GM19240 (cell line): ENCODE data around the gene ZNF234.
"Not testable (repeated sequence)": the region's sequence is repeated elsewhere in the genome, so short reads cannot be mapped to it uniquely, and the experiment has no call there.

Source experiments
- DNase-seq: peaks from one replicate; pipeline ENCODE4 v3.0.0; 2011; ENCODE audit warnings: low spot score; ENCODE audit not compliant: insufficient read length

The ZNF234 gene

DNA sequence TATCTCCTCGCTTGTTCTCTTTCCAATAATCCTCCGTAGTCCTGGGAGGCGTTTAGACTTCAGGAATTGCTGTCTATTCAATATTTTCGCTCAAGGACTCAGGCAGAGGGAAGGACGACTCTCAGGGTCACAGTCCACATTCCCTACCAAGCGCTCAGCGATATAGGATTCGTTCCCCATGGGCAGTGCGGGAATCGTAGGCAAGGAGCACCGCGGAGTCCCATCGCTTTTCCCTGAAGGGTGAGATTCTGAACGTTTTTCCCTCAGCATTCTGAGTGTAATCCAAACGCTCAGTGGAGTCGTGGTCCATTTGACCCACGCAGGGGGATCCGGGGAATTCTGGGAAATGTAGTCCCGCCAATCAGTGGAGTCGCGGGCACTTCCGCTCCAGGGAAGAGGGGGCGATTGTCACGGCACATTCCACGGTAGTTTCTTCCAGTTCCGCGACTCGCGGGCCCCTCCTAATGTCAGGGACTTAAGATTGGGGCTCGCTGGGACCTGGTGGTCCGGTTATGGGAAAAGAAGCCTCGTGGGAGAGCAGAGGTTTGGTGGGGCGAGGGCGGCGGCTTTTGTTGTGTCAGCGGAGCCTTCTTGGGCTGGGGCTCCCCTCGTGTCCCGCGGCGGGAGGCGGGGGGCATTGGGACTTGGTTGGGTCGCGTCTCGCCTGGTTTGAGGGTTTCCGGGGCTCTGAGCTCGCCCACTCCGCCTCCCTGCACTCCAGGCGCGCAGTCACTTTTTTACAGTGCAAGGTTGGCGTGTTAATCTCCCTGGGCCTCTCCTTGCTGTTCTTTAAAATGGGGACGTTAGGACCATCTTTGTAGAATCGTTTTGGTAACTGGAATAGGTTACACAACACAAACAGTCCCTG, at the start of gene ZNF234:
ZNF234 (plus strand) TSS at position 364 of the 868 bp plus-strand sequence. CDS start 3,079 bp downstream, outside the sequence.
- DNase-seq, result peak; percentile 55

DNA sequence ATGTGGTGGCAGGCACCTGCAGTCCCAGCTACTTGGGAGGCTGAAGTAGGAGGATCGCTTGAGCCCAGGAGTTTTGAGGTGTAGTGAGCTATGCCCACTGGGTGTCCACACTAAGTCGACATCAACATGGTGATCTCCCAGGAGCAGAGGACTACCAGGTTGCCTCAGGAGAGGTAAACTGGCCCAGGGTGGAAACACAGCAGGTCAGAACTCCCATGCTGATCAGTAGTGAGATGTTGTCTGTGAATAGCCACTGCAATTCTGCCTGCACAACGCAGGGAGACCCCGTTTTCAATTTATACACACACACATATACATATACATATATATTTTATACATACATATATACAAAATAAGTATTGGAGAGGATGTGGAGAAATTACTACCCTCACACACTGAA, 49.2 kb upstream of the ZNF234 start:
- DNase-seq, result no peak

DNA sequence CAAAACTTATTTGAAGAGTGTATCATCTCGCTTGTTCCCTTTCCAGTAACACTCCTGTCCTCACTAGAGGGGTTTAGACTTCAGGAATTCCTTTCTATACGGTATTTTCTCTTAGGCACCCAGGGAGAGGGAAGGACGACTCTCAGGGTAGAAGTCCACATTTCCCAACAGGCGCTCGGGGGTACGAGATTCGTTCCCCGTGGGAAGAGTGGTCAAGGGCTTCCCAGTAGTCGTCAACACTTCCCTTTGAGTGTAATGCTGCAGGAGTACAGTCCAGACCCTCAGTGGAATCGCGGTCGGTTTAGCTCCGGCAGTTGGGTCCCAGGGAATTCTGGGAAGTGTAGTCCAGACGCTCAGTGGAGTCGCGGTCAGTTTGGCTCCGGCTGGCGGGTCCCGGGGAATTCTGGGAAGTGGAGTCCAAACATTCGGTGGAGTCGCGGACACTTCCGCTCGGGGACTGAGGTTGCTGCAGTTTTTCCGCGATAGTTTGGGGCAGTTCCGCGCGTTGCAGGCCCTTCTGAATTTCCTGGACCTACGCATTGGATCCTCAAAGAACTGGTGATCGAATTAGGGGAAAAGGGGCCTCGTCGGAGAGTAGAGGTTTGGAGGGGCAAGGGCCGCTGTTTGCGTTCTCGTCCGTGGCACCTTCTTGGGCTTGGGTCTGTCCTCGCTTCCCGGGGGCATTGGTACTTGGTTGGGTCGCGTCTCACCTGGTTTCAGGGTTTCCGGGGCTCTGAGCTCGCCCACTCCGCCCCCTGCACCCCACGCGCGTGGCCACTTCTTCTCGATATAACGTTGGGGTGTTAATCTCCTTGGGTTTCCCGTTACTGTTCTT, 47.2 kb upstream of the ZNF234 start, which contains the start of gene ZNF224:
ZNF224 (plus strand) TSS at position 431 of the 835 bp plus-strand sequence. CDS start 3,513 bp downstream, outside the sequence.
- DNase-seq, result peak; percentile 83

DNA sequence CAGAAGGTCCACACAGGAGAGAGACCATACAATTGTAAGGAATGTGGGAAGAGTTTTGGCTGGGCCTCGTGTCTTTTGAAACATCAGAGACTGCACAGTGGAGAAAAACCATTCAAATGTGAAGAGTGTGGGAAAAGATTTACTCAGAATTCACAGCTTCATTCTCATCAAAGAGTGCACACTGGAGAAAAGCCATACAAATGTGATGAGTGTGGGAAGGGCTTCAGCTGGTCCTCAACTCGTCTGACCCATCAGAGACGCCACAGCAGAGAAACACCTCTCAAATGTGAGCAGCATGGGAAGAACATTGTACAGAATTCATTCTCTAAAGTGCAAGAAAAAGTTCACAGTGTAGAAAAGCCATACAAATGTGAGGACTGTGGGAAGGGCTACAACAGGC, 33.6 kb upstream of the ZNF234 start:
- no peak for DNase-seq

GRCh38 chr19:44109458-44109857, 31.9 kb upstream of the ZNF234 start:
- no peak for DNase-seq

- no peak for DNase-seq
These were observed 29.4 kb upstream of the ZNF234 start for GRCh38 chr19:44111910-44112463.

DNA sequence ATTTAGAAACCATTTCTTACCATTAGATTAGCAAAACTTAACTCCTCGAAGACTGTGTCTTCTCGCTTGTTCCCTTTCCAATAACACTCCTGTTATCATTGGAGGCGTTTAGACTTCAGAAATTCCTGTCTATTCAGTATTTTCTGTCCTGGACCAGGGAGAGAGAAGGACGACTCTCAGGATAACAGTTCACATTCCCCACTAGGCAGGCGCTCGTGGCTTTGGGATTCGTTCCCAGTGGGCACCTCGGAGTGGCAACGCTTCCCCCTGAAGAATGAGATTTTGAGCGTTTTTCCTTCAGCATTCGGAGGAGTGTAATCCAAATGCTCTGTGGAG, 28.6 kb upstream of the ZNF234 start:
- no peak for DNase-seq

GRCh38 chr19:44113138-44113783, 28.1 kb upstream of the ZNF234 start, which contains the start of gene ZNF225:
Gene ZNF225 (plus strand): TSS chr19:44113399. CDS start chr19:44115828, 2,429 bp downstream.
- DNase-seq, result peak; percentile 81

DNA sequence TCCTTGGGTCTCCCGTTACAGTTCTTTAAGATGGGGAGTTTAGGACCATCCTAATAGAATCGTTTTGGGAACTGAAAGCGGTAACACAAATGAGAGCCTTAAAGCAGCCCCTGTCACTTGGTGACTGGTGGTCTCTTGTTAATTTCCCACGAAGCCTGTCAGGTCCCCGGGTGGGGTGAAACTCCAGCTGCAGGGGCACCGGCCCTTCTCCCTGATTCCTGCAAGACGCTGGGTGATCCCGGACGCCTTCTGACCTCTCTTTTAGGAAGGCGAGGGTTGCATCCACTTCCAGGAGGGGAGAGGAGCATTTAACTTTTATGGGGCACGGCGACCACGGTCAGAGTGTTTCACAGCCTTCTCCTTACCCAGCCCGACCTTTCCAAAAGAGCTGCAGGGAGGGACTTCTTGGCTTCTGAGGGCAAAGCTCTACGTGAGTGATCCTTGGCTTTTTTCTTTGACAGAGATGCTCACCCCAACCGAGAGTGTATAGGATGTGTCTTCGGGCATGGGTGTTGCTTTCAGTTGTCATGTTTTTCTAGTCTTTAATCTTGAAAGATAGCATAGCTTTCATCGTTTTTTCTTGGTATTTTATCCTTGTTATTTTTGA, 27.5 kb upstream of the ZNF234 start:
- DNase-seq, result no peak

DNA sequence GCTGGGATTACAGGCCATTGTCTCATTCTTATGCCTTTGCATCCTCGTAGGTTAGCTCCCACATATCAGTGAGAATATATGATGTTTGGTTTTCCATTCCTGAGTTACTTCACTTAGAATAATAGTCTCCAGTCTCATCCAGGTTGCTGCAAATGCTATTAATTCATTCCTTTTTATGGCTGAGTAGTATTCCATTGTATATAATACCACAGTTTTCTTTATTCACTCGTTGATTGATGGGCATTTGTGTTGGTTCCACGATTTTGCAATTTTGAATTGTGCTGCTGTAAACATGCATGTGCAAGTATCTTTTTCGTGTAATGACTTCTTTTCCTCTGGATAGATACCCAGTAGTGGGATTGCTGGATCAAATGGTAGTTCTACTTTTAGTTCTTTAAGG, 20.2 kb upstream of the ZNF234 start:
- DNase-seq, result not testable (repeated sequence)

DNA sequence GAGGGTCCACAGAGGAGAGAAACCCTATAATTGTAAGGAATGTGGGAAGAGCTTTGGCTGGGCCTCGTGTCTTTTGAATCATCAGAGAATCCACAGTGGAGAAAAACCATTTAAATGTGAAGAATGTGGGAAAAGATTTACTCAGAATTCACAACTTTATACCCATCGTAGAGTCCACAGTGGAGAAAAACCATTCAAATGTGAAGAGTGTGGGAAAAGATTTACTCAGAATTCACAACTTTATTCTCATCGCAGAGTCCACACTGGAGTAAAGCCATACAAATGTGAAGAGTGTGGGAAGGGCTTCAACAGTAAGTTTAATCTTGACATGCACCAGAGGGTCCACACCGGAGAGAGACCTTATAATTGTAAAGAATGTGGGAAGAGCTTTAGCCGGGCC, 9.4 kb upstream of the ZNF234 start:
- DNase-seq, result no peak

- no peak for DNase-seq
These were observed 692 bp downstream of the ZNF234 start for GRCh38 chr19:44142059-44142433.

GRCh38 chr19:44149776-44150175, 8.4 kb downstream of the ZNF234 start:
- DNase-seq, result no peak

DNA sequence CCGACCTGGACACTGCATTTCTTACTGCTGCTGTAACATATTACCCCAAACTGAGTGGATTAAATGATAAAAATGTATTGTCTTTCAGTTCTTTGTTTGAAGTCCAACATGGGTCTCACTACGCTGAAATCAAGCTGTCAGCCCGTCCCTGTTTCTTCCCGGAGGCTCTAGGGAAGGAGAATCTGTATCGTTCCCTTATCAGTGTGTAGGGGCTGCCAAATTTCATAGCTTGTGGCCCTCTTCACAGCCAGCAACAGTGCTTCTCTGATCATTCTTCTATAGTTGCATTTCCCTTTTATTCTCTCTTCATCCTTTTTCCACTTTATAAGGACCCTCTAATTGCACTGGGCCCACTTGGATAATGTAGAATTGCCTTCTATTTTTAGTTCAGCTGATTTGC, 10.1 kb downstream of the ZNF234 start:
- DNase-seq, result no peak

DNA sequence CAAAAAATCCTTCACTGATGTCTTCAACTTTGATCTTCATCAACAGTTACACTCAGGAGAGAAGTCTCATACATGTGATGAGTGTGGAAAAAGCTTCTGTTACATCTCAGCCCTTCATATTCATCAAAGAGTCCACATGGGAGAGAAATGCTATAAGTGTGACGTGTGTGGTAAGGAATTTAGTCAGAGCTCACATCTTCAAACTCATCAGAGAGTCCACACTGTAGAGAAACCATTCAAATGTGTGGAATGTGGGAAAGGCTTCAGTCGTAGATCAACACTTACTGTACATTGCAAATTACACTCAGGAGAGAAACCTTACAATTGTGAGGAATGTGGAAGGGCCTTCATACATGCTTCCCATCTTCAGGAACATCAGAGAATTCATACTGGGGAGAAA, 15.1 kb downstream of the ZNF234 start:
- DNase-seq, result no peak

GRCh38 chr19:44163789-44164188, 22.4 kb downstream of the ZNF234 start:
- DNase-seq, result no peak

GRCh38 chr19:44164327-44164672, 22.9 kb downstream of the ZNF234 start:
- no peak for DNase-seq

- DNase-seq, result peak; percentile 72
These were observed 23.5 kb downstream of the ZNF234 start, which contains the start of gene ZNF226 for GRCh38 chr19:44164673-44165512. Gene ZNF226 (plus strand): TSS chr19:44165100. CDS start chr19:44170081, 4,981 bp downstream.

DNA sequence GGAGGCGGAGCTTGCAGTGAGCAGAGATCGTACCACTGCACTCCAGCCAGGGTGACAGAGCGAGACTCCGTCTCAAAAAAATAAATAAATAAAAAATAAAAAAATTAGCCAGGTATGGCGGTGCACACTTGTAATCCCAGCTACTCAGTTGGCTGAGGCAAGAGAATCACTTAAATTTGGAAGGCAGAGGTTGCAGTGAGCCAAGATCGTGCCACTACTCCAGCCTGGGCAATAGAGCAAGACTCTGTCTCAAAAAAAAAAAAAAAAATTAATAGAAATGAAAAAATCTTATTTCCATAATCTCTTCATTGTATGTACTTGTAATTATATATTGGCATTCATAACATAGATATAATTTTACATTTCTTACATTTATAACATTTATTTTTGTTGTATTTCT, 29.3 kb downstream of the ZNF234 start:
- not testable (repeated sequence) for DNase-seq

- no peak for DNase-seq
These were observed 35.2 kb downstream of the ZNF234 start for GRCh38 chr19:44176590-44176989.
